HG03460 (cell line): Measurements from ENCODE around the gene SIN3B.

Source experiments
- ATAC-seq: cut with Tn5 transposase; IDR thresholded peaks from one replicate; pipeline ENCODE4 v1.9.1; 2021; ENCODE audit not compliant: unreplicated experiment

The SIN3B gene

DNA sequence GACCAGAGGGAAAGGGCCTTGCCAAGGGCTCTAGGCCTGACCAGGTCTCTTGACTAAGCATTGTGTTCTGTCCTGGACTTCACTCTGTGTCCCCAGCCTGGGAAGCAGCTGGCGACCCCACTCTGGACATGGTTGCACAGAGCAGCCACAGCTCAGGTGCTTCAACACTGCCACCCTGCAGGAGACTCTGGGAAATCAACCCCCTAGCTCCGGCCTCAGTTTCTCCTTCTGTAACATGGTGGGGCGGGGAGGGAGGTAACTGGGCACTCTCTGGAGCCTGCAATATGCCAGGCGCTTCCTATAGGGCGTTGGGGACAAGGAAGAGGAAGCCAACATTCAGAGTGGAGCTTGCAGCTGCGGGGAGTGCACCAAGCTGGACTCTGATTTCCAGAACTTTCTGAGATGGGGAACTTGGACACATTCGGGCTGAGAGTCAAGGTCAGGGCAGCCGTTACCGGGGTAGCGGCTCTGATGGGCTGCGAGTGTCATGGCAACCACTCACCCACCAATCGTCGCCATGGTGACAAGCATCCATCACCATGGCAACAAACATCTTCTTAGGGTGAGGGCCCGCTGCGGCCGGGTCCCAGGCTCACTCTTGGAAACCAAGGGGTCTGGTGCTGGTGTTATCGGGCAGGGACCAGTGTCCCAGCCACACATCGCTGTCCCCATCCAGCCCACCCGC is 72.4 kb downstream of the SIN3B start:
- no peak for ATAC-seq

DNA sequence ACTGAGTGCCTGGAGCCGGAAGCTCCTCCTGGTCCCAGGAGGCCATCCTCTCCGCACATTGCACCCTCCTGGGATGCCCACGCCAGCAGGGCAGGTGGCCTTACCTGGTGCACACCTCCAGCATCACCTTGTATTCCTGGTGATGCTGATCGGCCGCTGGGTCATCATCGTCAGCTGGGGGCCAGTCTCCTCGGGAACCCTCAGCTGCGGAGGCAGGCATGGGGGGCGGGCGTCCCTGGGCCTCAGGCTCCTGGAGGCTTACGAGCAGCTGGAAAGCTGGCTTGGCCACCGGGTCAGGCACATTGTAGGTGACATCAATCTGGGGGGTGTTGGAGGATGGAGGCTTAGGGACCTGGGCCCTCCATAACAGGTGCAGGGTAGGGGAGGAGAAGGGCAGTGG is 73.3 kb downstream of the SIN3B start:
- ATAC-seq: no peak

DNA sequence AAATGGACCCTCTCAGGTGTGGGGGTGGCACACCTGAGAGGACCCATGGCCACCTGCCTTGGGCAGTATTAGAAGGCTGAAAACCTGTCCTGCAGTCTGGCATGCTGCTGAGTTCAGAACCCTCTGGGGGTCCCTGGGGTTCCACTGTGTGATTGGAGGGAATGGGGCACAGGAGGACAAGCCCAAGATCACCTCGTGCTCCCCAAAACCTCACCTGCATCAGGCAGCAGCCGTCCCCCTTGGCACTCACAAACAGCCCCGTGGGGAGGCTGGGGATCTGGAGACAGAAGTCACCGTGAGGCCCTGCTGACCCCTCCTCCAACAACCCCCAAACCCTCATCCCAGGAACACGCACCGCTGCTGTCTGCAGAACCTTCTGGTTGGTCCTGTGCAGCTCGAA is 74.1 kb downstream of the SIN3B start:
- ATAC-seq: no peak

- no peak for ATAC-seq
These were observed 75.4 kb downstream of the SIN3B start for GRCh38 chr19:16904599-16904998.

DNA sequence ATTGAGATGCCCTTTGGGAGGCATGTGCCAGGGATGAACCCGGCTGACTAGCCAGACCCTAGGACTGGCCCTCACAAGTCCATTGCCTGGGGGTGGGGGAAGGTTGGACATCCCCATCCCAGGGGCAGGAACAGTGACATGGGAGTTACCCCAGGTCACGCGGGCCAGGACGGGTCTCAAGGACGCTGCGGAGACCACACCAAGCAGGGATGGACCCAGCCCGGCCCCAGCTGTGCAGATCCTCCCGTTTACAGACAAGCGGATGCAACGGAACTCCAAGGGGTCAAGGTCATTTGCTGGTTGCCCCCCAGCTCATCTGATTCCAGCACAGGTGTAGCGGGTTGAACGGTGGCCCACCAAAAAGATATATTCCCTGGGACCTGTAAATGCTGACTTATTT is 79.6 kb downstream of the SIN3B start:
- no peak for ATAC-seq

GRCh38 chr19:16911046-16911445 is 81.8 kb downstream of the SIN3B start:
- no peak for ATAC-seq

- no peak for ATAC-seq
These were observed 83.6 kb downstream of the SIN3B start for GRCh38 chr19:16912780-16913179.

- no peak for ATAC-seq
These were observed 85.2 kb downstream of the SIN3B start for GRCh38 chr19:16914421-16914820.

DNA sequence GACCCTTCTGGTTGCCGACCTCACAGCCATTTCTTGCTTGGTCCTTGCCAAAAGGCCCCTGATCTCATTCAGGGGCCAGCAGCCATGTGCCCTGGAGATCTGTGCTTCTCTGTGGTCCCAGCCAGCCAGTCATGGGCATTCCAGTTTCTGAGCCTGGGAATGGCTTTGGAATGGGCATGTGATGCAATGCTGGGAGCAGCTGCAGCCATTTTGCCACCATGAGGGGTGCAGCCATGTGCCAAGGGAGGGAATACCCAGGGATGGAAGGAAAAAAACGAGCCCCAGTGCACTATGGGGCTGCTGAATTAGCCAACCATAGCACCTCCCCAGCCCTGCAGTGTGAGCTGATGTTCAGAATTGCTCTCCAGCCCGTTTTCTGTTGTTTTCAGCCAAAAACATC is 85.9 kb downstream of the SIN3B start:
- ATAC-seq: no peak

DNA sequence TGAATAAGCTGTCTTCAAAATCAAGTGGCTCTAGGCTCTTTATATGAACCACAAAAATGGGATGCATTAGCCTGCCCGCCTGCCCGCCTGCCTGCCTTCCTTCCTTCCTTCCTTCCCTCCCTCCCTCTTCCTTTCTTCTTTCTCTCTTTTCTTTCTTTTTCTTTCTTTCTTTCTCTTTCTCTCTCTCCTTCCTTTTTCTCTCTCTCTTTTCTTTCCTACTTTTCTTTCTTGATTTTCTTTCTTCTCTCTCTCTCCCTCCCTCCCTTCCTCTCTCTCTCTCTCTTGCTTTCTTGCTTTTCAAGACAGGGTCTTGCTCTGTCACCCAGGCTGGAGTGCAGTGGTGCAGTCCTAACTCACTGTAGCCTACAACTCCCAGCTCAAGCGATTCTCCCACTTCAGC is 86.5 kb downstream of the SIN3B start:
- ATAC-seq: no peak

- no peak for ATAC-seq
These were observed 88.2 kb downstream of the SIN3B start for GRCh38 chr19:16917401-16917800.

GRCh38 chr19:16919496-16919895 is 90.3 kb downstream of the SIN3B start:
- ATAC-seq: no peak

GRCh38 chr19:16920816-16921529 is 91.8 kb downstream of the SIN3B start:
- ATAC-seq: no peak

- ATAC-seq: no peak
These were observed 92.8 kb downstream of the SIN3B start for GRCh38 chr19:16921766-16922591.

DNA sequence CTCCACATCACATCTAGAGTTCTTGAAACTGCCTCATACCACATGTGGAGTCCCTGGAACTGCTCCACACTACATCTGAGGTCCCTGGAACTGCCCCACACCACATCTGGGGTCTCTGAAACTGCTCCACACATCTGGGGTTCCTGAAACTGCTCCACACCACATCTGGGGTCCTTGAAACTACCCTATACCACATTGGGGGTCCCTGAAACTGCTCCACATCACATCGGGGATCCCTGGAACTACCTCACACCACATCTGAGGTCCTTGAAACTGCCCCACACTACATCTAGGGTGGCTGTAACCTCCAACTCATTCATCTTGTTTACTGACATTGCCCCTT is 93.4 kb downstream of the SIN3B start:
- ATAC-seq: no peak

DNA sequence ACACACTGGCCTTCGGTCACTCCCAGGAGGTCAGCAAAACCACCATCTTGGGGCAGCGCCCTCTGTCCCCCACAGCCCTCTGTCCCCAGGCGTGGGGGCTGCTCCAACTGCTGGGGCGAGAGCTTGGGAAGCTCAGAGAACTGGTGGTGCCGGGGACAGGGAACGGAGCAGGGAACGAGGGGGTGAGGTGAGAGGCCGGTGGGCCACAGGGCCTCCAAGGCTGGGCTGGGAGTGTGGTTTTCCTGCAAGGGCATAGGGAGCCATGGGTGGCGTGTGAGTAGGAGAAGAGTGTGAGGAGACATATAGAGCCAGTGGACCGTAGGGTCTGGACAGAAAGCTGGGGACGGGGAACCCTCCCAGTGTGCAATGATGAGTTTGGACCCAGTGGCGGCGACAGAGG is 93.8 kb downstream of the SIN3B start:
- no peak for ATAC-seq

DNA sequence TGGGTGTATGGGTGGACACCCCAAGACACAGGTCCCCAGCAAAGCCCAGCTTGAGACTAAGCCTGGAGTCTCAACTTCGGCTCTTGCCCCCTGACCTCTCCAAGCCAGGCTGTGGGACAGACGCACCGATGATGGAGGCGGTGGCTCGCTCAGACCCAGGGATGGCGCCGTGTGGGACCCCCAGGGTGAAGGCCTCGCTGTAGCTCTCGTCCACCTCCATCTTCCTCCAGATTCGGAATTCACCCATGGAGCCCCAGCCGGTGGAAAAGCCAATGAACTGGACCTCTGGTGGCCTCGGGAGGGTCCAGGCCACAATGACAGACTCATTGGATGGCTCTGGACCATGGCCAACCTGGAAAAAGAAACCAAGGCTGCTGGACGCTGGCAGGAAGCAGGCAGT is 98.7 kb downstream of the SIN3B start:
- no peak for ATAC-seq

DNA sequence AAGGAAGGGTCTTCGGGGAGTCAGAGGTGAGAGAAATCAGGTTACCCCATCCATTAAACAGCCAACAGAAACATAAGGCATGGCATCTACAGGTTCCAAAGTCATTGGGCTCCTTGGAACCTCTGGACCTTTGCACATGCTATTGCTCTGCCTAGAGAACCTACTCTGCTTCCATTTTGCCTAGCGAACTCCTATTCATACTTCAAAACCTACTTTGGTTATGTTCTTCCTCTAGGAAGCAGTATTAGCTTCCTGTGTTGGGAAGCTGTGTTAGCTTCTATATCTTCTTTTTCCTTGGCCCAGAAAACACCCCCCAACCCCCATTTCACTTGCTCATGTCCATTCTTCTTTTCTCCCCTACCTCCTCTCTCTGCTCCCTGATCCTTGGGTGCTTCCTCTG is 99.2 kb downstream of the SIN3B start:
- ATAC-seq: no peak

DNA sequence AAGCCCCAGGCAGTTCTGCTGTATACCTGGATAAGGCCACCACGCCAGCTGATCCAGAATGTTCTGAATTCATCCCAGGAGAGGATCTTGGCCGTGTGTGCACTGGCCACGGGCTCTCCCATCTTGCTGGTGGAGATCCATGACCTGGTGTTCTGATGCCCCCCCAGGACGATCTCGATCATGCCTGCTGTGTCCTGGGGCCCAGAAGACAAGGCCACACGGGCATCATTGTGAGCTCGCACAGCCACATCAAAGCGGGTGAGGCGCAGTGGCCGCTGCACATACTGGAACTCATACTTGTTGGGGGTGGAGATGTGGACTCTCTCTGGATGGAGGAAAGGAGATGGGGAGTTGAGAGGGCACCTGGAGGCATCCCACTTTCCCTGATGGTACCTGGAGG is 99.7 kb downstream of the SIN3B start:
- ATAC-seq: no peak
